K562 (cell line): ENCODE data around the gene YPEL4. TPM values are rescaled to one million over a fixed set of nuclear protein-coding genes. Genes with fewer than 3 reads are reported as not detected.

Experiments used
- AFF4 ChIP-seq: sonication (generic); formaldehyde crosslinking; IDR thresholded peaks from 2 replicates; pipeline ENCODE4 v1.8.0; 2023; ENCODE audit warnings: mild to moderate bottlenecking, missing genetic modification reagents
- BDP1 ChIP-seq: IDR thresholded peaks from 3 replicates; pipeline ENCODE4 v1.6.1; 2011; ENCODE audit not compliant: insufficient read length, insufficient read depth
- CREB1 ChIP-seq, 2 experiments: sonication (generic) in 1 of 2; formaldehyde crosslinking in 1 of 2; IDR thresholded peaks; 2 replicates each; pipeline versions ENCODE4 v1.6.1 to v1.8.0; 2012 to 2022; ENCODE audit warnings: inconsistent platforms in 1 of 2, mild to moderate bottlenecking in 1 of 2, missing genetic modification reagents in 1 of 2, moderate library complexity in 1 of 2
- DDX20 ChIP-seq: fragments of 450-650 bp; IDR thresholded peaks from 2 replicates; pipeline ENCODE4 v1.6.1; 2016; ENCODE audit warnings: missing genetic modification characterization, low read depth, mild to moderate bottlenecking, missing compliant biosample characterization, moderate library complexity
- FOXA1 ChIP-seq: fragments of 450-650 bp; IDR thresholded peaks from 2 replicates; pipeline ENCODE4 v1.6.1; 2016; ENCODE audit warnings: mild to moderate bottlenecking, borderline replicate concordance
- HMGXB4 ChIP-seq: sonication (generic); formaldehyde crosslinking; IDR thresholded peaks from 2 replicates; pipeline ENCODE4 v1.8.1; 2023; ENCODE audit warnings: mild to moderate bottlenecking, missing genetic modification reagents
- KDM4B ChIP-seq, 2 experiments: fragments of 450-650 bp in 1 of 2; sonication (generic) in 1 of 2; IDR thresholded peaks; 2 replicates each; pipeline ENCODE4 v1.6.1; 2016 to 2017; ENCODE audit warnings: borderline replicate concordance in 2 of 2, antibody characterized with exemption in 1 of 2, low read depth in 1 of 2, mild to moderate bottlenecking in 1 of 2
- KDM5B ChIP-seq: fragments of 200-600 bp; sonication (generic); IDR thresholded peaks from 2 replicates; pipeline ENCODE4 v1.6.1; 2012; ENCODE audit warnings: low read depth, mild to moderate bottlenecking, moderate library complexity, low read length, control low read depth, inconsistent platforms; ENCODE audit not compliant: insufficient replicate concordance
- NONO ChIP-seq, 2 experiments: fragments of 200-400 bp in 1 of 2; fragments of 450-650 bp in 1 of 2; formaldehyde crosslinking in 1 of 2; IDR thresholded peaks; 2 replicates each; pipeline ENCODE4 v1.6.1; 2017; ENCODE audit warnings: low read depth in 2 of 2, mild to moderate bottlenecking in 2 of 2, moderate library complexity in 2 of 2, low read length in 1 of 2
- POLR3A ChIP-seq: IDR thresholded peaks from 2 replicates; pipeline ENCODE4 v1.6.1; 2011; ENCODE audit warnings: borderline replicate concordance, mild to moderate bottlenecking, moderate library complexity; ENCODE audit not compliant: insufficient read length, insufficient read depth; ENCODE audit errors: extremely low read depth
- RBBP5 ChIP-seq: fragments of 200-600 bp; sonication (generic); IDR thresholded peaks from 2 replicates; pipeline ENCODE4 v1.6.1; 2012; ENCODE audit warnings: borderline replicate concordance, mild to moderate bottlenecking, low read length, control low read depth, inconsistent platforms; ENCODE audit not compliant: insufficient read depth, poor library complexity, severe bottlenecking
- RBM22 ChIP-seq: fragments of 200-400 bp; formaldehyde crosslinking; IDR thresholded peaks from 2 replicates; pipeline ENCODE4 v1.6.1; 2018; ENCODE audit warnings: low read length, low read depth; ENCODE audit not compliant: poor library complexity, severe bottlenecking
- SMARCA5 ChIP-seq: fragments of 450-650 bp; IDR thresholded peaks from 2 replicates; pipeline ENCODE4 v1.6.1; 2016
- SRF ChIP-seq, 2 experiments: fragments of 250-450, 450-650 bp in 1 of 2; sonication (Bioruptor Pico) in 1 of 2; sonication (generic) in 1 of 2; formaldehyde crosslinking; IDR thresholded peaks; 2 replicates each; pipeline versions ENCODE4 v1.5.0 to v1.5.1; 2020 to 2022; ENCODE audit warnings: mild to moderate bottlenecking in 1 of 2, missing genetic modification reagents in 1 of 2
- XRCC5 ChIP-seq: fragments of 200-400 bp; formaldehyde crosslinking; IDR thresholded peaks from 2 replicates; pipeline ENCODE4 v1.6.1; 2017; ENCODE audit warnings: low read depth, mild to moderate bottlenecking, low read length
- ZBTB17 ChIP-seq: fragments of 450-650 bp; formaldehyde crosslinking; IDR thresholded peaks from 2 replicates; pipeline ENCODE4 v1.4.0; 2020; ENCODE audit warnings: mild to moderate bottlenecking
- ZKSCAN8 ChIP-seq: fragments of 200-800 bp; sonication (Bioruptor generic); IDR thresholded peaks from 2 replicates; pipeline ENCODE4 v1.6.1; 2016; ENCODE audit warnings: missing genetic modification characterization, missing compliant biosample characterization
- ZZZ3 ChIP-seq: fragments of 450-650 bp; IDR thresholded peaks from 2 replicates; pipeline ENCODE4 v1.6.1; 2016; ENCODE audit warnings: antibody characterized with exemption, mild to moderate bottlenecking, moderate library complexity
- polyA plus RNA-seq, 8 experiments: library from polyadenylated mRNA; depleted of rRNA in 4 of 8; stranded (reverse) in 5 of 8; unstranded in 3 of 8; fragments of >200 nt; fragmentation: Nextera tagmentation in 2 of 8; fragmentation: Illumina TruSeq in 1 of 8; extraction: Ambion mirVana in 2 of 8; extraction: Trizol in 1 of 8; gene quantifications; 2 replicates each; pipeline versions ENCODE4 v1.2.1 to v1.2.3, GENCODE V29; 2011 to 2014; ENCODE audit warnings: inconsistent platforms in 1 of 8, missing spikeins in 1 of 8
- total RNA-seq, 7 experiments: library from RNA; depleted of rRNA in 6 of 7; stranded (reverse); fragments of >200 nt in 6 of 7; fragmentation: Illumina TruSeq in 2 of 7; extraction: Trizol in 2 of 7; gene quantifications; 2 replicates each; pipeline versions ENCODE4 v1.2.1 to v1.2.3, GENCODE V29; 2011 to 2021; ENCODE audit warnings: low replicate concordance in 1 of 7
- TF ChIP-seq, protein P1 (sequence below): fragments of 250-450 bp; sonication (Bioruptor Pico); IDR thresholded peaks from 2 replicates; pipeline ENCODE4 v1.8.0; 2021; ENCODE audit warnings: mild to moderate bottlenecking, moderate library complexity

YPEL4 gene
- total and polyA plus RNA-seq, 9 of the 15 experiments (the other 6 are each of a cell fraction or from before 2014, with no cell fraction given): 0.07 to 1.4 (median 0.40) TPM; not detected in 2

DNA sequence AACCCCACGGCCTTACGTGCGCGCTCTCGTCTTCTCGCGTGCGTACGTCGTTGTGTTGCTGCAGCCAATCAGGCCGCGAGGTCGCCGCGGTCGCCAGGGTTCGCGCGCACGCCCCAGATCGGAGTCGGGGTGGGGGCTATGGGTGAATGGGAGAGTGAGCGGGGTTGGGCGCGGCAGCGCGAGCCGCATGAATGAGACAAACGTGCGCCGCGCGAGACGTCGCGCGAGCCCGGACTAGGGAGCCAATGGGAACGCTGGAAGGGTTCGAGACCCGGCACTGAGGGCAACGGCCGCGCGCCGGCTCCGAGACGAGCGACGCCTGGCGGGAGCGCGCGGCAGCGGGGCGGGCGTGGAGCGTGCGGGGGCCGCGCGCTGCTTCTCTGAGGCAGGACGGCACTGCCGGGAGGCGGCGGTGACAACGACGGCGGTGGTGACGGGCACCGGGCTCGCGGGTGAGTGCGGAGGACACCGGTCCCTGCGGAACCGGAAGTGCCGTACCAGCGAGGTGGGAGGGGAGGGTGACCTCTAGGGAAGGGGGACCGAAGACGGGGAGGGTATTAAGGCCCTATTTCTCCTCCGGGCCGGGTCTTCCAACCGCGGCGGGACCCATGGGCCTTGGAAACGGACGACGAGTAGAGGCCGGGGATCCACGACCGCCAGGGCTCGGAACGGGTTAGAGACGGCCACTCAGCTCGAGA is 18.2 kb upstream of the YPEL4 start, which contains the start of gene ZDHHC5 (continued):
- TF ChIP-seq ZZZ3 (no peak), KDM5B (peak; percentile 91), HMGXB4 (CRISPR knock-in tag) (peak; percentile 79; the same call in 1 of the 2 replicates), ZKSCAN8 (no peak), NONO (IDR thresholded peaks at IDR 0.05; ENCODE audit: low read depth in 2 of 2, low read length in 1 of 2) (peak; percentile 26 to 80; a peak in 3 of 4 replicates), RBM22 (no peak), XRCC5 (peak; percentile 59; the same call in 1 of the 2 replicates), FOXA1 (no peak), SRF (CRISPR knock-in tag; IDR thresholded peaks at IDR 0.05) (no peak), DDX20 (tag) (no peak), AFF4 (CRISPR knock-in tag) (no peak), SMARCA5 (no peak), CREB1 (IDR thresholded peaks at IDR 0.05) (peak; percentile 61), CREB1 (CRISPR knock-in tag; IDR thresholded peaks at IDR 0.05) (peak; percentile 86), RBBP5 (peak; percentile 97), POLR3A (no peak), ZBTB17 (CRISPR knock-in tag) (no peak; the same call in 1 of the 2 replicates), KDM4B (IDR thresholded peaks at IDR 0.05; ENCODE audit: borderline replicate concordance in 2 of 2, low read depth in 1 of 2) (peak in 1 of 2 experiments; percentile 18; a peak in 1 of 4 replicates), BDP1 (no peak)
- TF ChIP-seq, protein P1, sequence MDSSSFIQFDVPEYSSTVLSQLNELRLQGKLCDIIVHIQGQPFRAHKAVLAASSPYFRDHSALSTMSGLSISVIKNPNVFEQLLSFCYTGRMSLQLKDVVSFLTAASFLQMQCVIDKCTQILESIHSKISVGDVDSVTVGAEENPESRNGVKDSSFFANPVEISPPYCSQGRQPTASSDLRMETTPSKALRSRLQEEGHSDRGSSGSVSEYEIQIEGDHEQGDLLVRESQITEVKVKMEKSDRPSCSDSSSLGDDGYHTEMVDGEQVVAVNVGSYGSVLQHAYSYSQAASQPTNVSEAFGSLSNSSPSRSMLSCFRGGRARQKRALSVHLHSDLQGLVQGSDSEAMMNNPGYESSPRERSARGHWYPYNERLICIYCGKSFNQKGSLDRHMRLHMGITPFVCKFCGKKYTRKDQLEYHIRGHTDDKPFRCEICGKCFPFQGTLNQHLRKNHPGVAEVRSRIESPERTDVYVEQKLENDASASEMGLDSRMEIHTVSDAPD (CRISPR knock-in tag): no peak
